LNCaP clone FGC (cell line): ENCODE measurements around the gene SUPT5H.

Source experiments
- DNase-seq: peaks from one replicate; pipeline ENCODE4 v3.0.0-alpha.2; 2011; ENCODE audit warnings: low read depth
- H3K4me3 ChIP-seq: 2 replicates; pipeline ENCODE4 v1.5.1; 2011; ENCODE audit warnings: mild to moderate bottlenecking, low read depth, low read length, control low read depth
- CTCF ChIP-seq: IDR thresholded peaks from 2 replicates; pipeline ENCODE4 v1.5.1; 2012; ENCODE audit warnings: mild to moderate bottlenecking; ENCODE audit not compliant: control insufficient read depth, insufficient read depth; ENCODE audit errors: extremely low read depth

SUPT5H gene

GRCh38 chr19:39492788-39493187 lies 47.4 kb downstream of the SUPT5H start:
- no peak overlapping the region for H3K4me3 ChIP-seq
- DNase-seq: no peak
- no peak for TF ChIP-seq CTCF

DNA sequence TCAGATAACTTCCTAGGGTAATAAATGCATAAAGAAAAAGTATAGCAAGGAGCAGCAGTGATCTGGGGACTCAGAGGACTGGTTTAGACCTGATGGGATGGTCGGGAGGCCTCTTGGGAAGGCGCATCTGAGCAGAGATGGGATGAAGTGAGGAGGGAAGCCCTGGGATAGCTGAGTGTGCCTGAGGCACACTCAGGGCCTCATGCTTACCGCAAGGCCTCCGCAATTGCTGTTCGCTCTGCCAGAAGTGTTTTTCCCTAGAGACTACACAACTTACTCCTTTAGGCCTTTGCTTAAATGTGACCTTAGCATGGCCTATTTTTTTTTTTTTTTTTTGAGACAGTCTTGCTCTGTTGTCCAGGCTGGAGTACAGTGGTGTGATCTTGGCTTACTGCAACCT lies 49.3 kb downstream of the SUPT5H start:
- TF ChIP-seq CTCF: no peak
- no peak for DNase-seq
- H3K4me3 ChIP-seq: no peak overlapping the region

GRCh38 chr19:39496063-39496462 lies 50.7 kb downstream of the SUPT5H start:
- no peak overlapping the region for H3K4me3 ChIP-seq
- TF ChIP-seq CTCF: no peak
- no peak for DNase-seq

GRCh38 chr19:39497701-39497995 lies 52.3 kb downstream of the SUPT5H start:
- no peak for TF ChIP-seq CTCF
- no peak overlapping the region for H3K4me3 ChIP-seq

GRCh38 chr19:39497996-39498797 lies 52.8 kb downstream of the SUPT5H start:
- TF ChIP-seq CTCF: peak; percentile 32
- H3K4me3 ChIP-seq: no peak overlapping the region
- DNase-seq: no peak

More at GRCh38 chr19:39497701-39497995, 52.3 kb downstream of the SUPT5H start:
- DNase-seq: no peak

GRCh38 chr19:39498798-39499642 lies 53.6 kb downstream of the SUPT5H start, which contains the start of gene DLL3:
DLL3 (plus strand) TSS chr19:39498947; CDS start chr19:39498975, 28 bp downstream.
- no peak for DNase-seq
- no peak for TF ChIP-seq CTCF
- no peak within 1 kb of the TSS for H3K4me3 ChIP-seq
